ENCODE measurements around the gene CSH1.
"Not testable (repeated sequence)": the region's sequence is repeated elsewhere in the genome, so short reads cannot be mapped to it uniquely, and the experiment has no call there.

Gene CSH1

DNA sequence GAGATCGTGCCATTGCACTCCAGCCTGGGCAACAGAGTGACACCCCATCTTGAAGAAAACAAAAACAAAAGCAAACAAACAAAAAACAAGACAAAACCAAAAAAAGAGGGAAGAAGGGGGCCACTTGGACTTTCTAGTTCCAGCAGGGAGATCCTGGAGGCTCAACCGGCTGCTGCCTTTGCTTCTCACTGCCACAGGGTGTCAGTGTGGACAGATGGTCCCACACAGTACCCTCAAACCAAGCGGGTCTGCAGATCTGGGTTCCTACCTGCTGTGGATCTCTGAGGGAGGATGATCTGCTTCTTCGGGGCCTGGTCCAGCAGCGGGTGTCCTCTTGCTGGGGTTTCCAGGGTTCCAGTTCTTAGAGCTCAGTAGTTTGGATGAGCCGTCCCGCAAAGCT is 29.7 kb downstream of the CSH1 start:
- DNase-seq (ENCODE audit: low spot score), result not testable (repeated sequence)

DNA sequence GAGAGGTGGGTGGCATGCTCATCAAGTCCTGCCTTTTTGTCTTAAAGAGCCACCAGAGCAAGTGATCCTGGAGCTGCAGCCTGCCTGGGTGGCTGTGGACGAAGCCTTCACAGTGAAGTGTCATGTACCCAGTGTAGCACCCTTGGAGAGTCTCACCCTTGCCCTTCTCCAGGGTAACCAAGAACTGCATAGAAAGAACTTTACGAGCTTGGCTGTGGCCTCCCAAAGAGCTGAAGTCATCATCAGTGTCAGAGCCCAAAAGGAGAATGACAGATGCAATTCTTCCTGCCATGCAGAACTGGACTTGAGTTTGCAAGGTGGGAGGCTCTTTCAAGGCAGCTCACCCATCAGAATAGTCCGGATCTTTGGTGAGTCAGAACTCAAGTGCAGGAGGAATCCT is 37.1 kb downstream of the CSH1 start:
- no peak for DNase-seq (ENCODE audit: low spot score)

DNA sequence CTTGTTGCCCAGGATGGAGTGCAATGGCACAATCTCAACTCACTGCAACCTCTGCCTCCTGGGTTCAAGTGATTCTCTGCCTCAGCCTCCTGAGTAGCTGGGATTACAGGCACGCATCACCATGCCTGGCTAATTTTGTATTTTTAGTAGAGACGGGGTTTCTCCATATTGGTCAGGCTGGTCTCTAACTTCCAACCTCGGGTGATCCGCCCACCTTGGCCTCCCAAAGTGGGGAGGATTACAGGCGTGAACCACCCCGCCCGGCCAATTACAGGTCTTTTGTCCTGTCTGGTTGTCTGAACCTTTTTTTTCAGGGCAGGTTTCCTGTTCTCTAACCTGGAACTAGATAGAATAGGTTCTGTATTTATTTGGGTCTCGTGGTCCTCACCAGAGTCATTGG is 39.9 kb downstream of the CSH1 start:
- not testable (repeated sequence) for DNase-seq (ENCODE audit: low spot score)

DNA sequence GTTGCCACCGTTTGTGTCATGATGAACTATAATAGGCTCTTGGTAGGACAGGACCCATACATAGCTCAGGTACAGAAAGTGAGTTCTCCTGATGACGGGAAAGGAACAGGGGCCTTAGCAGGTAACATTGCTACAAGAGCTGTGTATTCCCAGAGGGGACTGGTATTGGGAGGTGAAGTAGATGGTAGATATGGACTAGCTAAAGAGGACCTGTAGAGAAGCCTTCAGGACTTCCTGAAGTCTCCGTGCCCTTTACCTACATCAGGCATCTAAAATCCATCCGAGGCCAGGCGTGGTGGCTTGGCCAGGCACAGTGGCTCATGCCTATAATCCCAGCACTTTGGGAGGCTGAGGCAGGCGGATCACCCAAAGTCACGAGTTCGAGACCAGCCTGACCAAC is 41.2 kb downstream of the CSH1 start:
- DNase-seq (ENCODE audit: low spot score), result no peak

DNA sequence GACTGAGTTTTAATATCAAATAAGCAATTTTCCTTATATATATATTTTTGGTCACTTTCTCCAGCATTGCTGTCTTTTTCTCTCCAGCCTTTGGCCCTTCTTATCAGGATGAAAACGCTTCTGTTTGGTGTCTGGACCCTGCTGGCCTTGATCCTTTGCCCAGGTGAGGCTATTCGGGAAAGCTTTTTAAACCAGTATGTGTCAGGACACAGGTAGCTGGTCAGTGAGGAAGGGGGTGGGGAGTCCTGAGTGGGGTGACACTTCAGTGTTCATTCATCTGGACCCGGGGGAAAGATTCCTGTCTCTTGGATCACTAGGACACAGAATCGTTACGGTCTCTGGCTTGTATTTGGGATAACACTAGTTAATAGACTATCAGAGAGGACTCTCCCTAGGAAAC is 41.7 kb downstream of the CSH1 start:
- no peak for DNase-seq (ENCODE audit: low spot score)

DNA sequence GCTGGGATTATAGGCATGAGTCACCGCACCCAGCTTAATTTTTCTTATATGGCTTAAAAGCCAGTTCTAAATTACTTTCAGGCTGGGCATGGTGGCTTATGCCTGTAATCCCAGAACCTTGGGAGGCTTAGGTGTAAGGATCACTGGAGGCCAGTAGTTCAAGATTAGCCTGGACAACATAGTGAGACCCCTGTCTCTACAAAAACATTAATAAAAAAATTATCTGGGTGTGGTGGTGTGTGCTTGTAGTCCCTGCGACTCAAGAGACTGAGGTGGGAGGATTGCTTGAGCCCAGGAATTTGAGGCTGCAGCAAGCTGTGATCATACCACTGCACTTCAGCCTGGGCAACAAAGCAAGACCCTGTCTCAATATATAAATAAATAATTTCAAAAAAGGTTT is 43.1 kb downstream of the CSH1 start:
- no peak for DNase-seq (ENCODE audit: low spot score)

DNA sequence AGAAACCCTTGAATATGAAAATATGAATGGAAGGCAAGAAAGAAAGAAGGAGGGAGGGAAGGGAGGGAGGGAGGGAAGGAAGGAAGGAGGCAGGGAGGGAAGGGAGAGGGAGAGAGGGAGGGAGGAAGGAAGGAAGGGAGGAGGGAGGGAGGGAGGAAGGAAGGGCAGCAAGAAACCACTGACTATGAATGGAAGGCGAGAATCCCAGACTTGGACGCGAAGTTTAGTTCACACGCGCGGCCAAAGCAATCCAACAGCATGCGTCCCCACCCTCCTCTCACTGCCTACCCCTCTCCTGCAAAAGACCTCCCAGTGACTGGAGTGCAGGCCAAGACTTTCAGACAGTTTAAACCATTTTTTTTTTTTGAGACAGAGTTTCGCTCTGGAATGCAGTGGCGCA is 46.0 kb downstream of the CSH1 start:
- DNase-seq (ENCODE audit: low spot score), result no peak

DNA sequence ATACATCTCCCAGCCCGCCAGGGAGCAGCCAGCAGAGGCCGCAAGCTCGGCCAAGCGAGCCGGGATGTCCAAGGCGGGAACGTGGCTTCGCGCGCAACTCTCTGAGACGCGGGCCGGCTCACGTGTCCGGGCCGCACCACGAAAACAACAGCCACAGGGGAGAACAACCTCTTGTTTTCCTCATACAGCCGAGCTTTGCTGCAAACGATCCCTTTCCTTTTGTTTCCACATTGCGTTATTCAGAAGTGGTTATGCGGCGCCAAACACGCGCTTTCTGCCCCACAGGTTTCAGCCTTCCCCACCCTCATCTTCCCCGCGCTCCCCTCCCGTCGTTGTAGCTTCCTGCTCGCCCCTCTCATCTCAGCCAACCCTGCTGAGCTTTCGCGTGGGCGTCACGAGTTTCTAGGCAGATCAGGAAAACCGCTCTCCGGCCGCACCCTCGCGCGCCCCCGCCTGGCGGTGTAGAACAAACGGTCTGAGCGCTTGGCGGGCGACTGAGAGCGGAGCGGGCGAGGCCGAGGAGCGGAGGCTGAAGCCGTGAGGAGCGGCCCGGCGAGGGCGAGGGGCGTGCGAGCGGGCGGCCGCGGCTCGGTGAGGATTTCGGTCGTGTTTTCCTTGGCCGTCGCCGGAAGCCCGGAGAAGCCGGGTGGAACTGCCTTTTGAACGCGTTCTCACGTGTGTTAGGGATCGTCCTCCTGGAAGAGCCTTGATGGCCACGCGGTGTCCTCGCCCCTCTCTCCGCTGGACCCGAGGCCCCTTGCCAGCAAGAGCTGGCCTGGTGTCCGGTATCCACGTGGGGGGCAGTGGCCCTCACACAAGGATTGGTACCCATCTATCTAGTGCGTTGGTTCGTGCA is 47.3 kb downstream of the CSH1 start:
- DNase-seq (ENCODE audit: low spot score), result peak; percentile 95

DNA sequence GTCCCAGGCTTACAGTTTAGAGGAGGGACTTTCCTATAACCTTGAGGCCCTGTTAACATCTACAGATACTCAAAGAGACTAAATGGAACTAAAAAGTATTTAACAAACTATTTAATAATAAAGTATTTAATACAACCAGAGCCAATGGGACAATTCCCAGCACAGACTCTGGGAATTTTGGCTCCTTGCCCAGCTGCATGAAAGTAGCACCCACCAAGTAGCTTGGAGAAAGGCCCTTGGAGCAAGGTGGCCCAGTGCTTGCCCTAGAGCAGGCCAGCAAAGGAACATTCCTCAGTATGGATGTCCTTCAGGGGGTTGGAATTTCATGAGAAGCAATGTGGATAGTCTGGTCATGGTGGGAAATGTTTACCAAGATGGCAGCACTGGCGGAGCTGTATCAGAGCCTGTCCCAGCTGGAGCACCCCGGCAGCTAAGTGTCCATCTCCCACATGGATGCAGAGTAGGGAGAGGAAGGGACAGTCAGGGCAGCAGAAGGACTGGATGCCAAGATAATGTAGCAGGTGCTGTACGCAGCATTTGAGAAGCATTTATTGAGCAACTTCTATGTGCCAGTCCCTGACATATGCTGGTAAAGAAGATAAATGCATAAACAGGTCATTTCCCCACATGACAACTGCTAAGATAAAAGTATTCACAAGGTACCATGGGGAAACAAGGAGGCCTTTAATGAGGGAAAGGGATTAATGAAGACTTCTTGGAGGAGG is 48.7 kb downstream of the CSH1 start:
- no peak for DNase-seq (ENCODE audit: low spot score)

DNA sequence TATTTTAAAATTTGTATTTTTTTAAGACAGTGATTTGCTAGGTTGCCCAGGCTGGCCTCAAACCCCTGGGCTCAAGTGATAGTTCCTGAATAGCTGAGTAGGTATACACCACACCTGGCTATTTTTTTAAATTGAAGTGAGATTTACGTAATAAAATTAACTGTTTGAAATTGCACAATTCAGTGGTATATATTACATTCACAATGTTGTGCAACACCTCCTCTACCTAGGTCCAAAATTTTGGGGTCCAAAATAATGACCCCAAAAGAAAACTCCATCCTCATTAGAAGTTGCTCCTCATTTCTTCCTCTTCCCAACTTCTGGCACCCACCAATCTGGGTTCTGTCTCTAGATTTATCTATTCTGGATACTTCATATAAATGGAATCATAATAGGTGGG is 50.9 kb downstream of the CSH1 start:
- no peak for DNase-seq (ENCODE audit: low spot score)
